H1 (cell line): ENCODE results near the gene TAF8. TPM values are rescaled to one million over a fixed set of nuclear protein-coding genes. Genes with fewer than 3 reads are reported as not detected.

Experiments used
- CTCF ChIA-PET: fragments of 300-600 bp; sonication (Branson Sonifier 250); formaldehyde crosslinking; loops from one replicate; lab custom pipeline; 2021; ENCODE audit not compliant: partially characterized antibody; lab: Charles Lee
- POLR2A ChIA-PET: fragments of 300-600 bp; sonication (Branson Sonifier 250); formaldehyde crosslinking; loops from one replicate; lab custom pipeline; 2021; ENCODE audit warnings: inconsistent platforms; ENCODE audit not compliant: partially characterized antibody; lab: Charles Lee
- DNase-seq, 2 experiments: peaks; one replicate each; pipeline versions ENCODE4 v3.0.0 to v3.0.0-alpha.2; 2010 to 2022; ENCODE audit warnings: low spot score in 2 of 2, low read depth in 1 of 2, mixed read lengths in 1 of 2
- FAIRE-seq: peaks from 2 replicates; lab custom pipeline; 2011; peaks lifted over from hg19 to GRCh38; lab: Jason Lieb, UNC
- H2AFZ ChIP-seq: 2 replicates; pipeline ENCODE4 v1.8.1; 2012; ENCODE audit warnings: low read length, inconsistent platforms
- H2AK5ac ChIP-seq: 2 replicates; pipeline ENCODE4 v1.6.1; 2013; ENCODE audit warnings: low read depth, low read length
- H2BK120ac ChIP-seq: replicated peaks from 2 replicates; pipeline ENCODE3; 2013; ENCODE audit warnings: low read depth, low read length, inconsistent platforms
- H2BK12ac ChIP-seq: 2 replicates; pipeline ENCODE4 v1.6.1; 2013; ENCODE audit warnings: low read depth, low read length
- H2BK15ac ChIP-seq: 2 replicates; pipeline ENCODE4 v1.6.1; 2013; ENCODE audit warnings: low read length
- H2BK20ac ChIP-seq: 2 replicates; pipeline ENCODE4 v1.6.1; 2013; ENCODE audit warnings: low read length
- H2BK5ac ChIP-seq: 2 replicates; pipeline ENCODE4 v1.6.1; 2013; ENCODE audit warnings: low read depth, low read length
- H3K14ac ChIP-seq: 2 replicates; pipeline ENCODE4 v1.6.1; 2013; ENCODE audit warnings: inconsistent platforms; ENCODE audit not compliant: insufficient read length
- H3K18ac ChIP-seq: 2 replicates; pipeline ENCODE4 v1.6.1; 2013; ENCODE audit warnings: low read length; ENCODE audit errors: extremely low read depth
- H3K23ac ChIP-seq: 2 replicates; pipeline ENCODE4 v1.6.1; 2013; ENCODE audit warnings: inconsistent platforms; ENCODE audit not compliant: insufficient read length
- H3K23me2 ChIP-seq: 2 replicates; pipeline ENCODE4 v1.6.1; 2013; ENCODE audit warnings: low read depth, low read length
- H3K27ac ChIP-seq: 2 replicates; pipeline ENCODE4 v1.6.1; 2011; ENCODE audit warnings: low read depth, low read length, inconsistent platforms
- H3K27me3 ChIP-seq, 4 experiments: replicated peaks in 1 of 4; 1 replicate in 1 of 4; 2 replicates in 3 of 4; pipeline versions ENCODE4 v1.6.1 to v1.8.1; 2011 to 2013; ENCODE audit warnings: low read length in 3 of 4, mild to moderate bottlenecking in 3 of 4, inconsistent platforms in 2 of 4, mixed read lengths in 2 of 4, moderate library complexity in 1 of 4; ENCODE audit not compliant: control insufficient read depth in 3 of 4, insufficient read depth in 3 of 4; ENCODE audit errors: extremely low read depth in 1 of 4
- H3K36me3 ChIP-seq, 4 experiments: 2 replicates each; pipeline versions ENCODE4 v1.6.1 to v1.8.1; 2011 to 2013; ENCODE audit warnings: mild to moderate bottlenecking in 4 of 4, low read length in 3 of 4, moderate library complexity in 2 of 4, control low read depth in 1 of 4, inconsistent platforms in 1 of 4; ENCODE audit not compliant: insufficient read depth in 4 of 4, control insufficient read depth in 2 of 4
- H3K4ac ChIP-seq: replicated peaks from 2 replicates; pipeline ENCODE3; 2013; ENCODE audit warnings: low read length, low read depth, mixed read lengths, inconsistent platforms; ENCODE audit not compliant: insufficient read length
- H3K4me1 ChIP-seq, 4 experiments: replicated peaks in 1 of 4; 1 replicate in 1 of 4; 2 replicates in 3 of 4; pipeline versions ENCODE4 v1.6.1 to v1.8.1; 2011 to 2013; ENCODE audit warnings: low read length in 3 of 4, inconsistent platforms in 2 of 4, mixed read lengths in 1 of 4; ENCODE audit not compliant: insufficient read depth in 4 of 4, control insufficient read depth in 3 of 4
- H3K4me2 ChIP-seq, 2 experiments: 2 replicates each; pipeline versions ENCODE4 v1.6.1 to v1.8.1; 2011 to 2013; ENCODE audit warnings: low read depth in 2 of 2, low read length in 2 of 2, control low read depth in 1 of 2, inconsistent platforms in 1 of 2, mild to moderate bottlenecking in 1 of 2; ENCODE audit not compliant: insufficient read depth in 1 of 2
- H3K4me3 ChIP-seq, 4 experiments: fragments of 200-600, 300-600 bp in 1 of 4; sonication (generic), shearing (Covaris generic), sonication (Bioruptor Twin) in 1 of 4; 2 replicates each; pipeline versions ENCODE4 v1.5.1 to v1.8.1; 2011 to 2016; ENCODE audit warnings: low read length in 4 of 4, low read depth in 3 of 4, control low read depth in 2 of 4, inconsistent platforms in 2 of 4, mild to moderate bottlenecking in 2 of 4, mixed read lengths in 1 of 4, moderate library complexity in 1 of 4; ENCODE audit not compliant: insufficient read depth in 2 of 4; ENCODE audit errors: extremely low read depth in 1 of 4
- H3K56ac ChIP-seq: replicated peaks from 2 replicates; pipeline ENCODE3; 2013; ENCODE audit warnings: low read depth, mild to moderate bottlenecking, mixed read lengths, low read length, inconsistent platforms; ENCODE audit not compliant: insufficient read length
- H3K79me1 ChIP-seq: 2 replicates; pipeline ENCODE4 v1.6.1; 2013; ENCODE audit warnings: low read depth, low read length, control low read depth
- H3K79me2 ChIP-seq, 2 experiments: 2 replicates each; pipeline versions ENCODE4 v1.6.1 to v1.8.1; 2012 to 2013; ENCODE audit warnings: low read length in 2 of 2, mild to moderate bottlenecking in 2 of 2, inconsistent platforms in 1 of 2; ENCODE audit not compliant: insufficient read depth in 2 of 2, control insufficient read depth in 1 of 2
- H3K9ac ChIP-seq, 4 experiments: replicated peaks in 1 of 4; 1 replicate in 1 of 4; 2 replicates in 3 of 4; pipeline versions ENCODE4 v1.6.1 to v1.8.1; 2011 to 2013; ENCODE audit warnings: low read depth in 3 of 4, low read length in 3 of 4, control low read depth in 2 of 4, mild to moderate bottlenecking in 2 of 4, moderate library complexity in 2 of 4, inconsistent platforms in 1 of 4; ENCODE audit errors: extremely low read depth in 1 of 4
- H3K9me3 ChIP-seq, 2 experiments: 2 replicates each; pipeline versions ENCODE4 v1.6.1 to v1.8.1; 2012 to 2013; ENCODE audit warnings: mild to moderate bottlenecking in 2 of 2, moderate library complexity in 2 of 2, control low read depth in 1 of 2, inconsistent platforms in 1 of 2, low read depth in 1 of 2, low read length in 1 of 2, mixed read lengths in 1 of 2; ENCODE audit not compliant: insufficient read depth in 2 of 2
- H4K20me1 ChIP-seq, 2 experiments: replicated peaks in 1 of 2; 2 replicates each; pipeline versions ENCODE3 to v1.8.1; 2011 to 2013; ENCODE audit warnings: inconsistent platforms in 2 of 2, low read length in 2 of 2, mild to moderate bottlenecking in 1 of 2; ENCODE audit not compliant: insufficient read depth in 2 of 2, control insufficient read depth in 1 of 2
- H4K5ac ChIP-seq: 2 replicates; pipeline ENCODE4 v1.6.1; 2013; ENCODE audit warnings: low read length, low read depth, mixed read lengths, inconsistent platforms; ENCODE audit not compliant: insufficient read length
- H4K8ac ChIP-seq: 2 replicates; pipeline ENCODE4 v1.8.0; 2013; ENCODE audit warnings: mild to moderate bottlenecking, moderate library complexity, low read length, inconsistent platforms; ENCODE audit not compliant: insufficient read depth; ENCODE audit errors: extremely low read depth
- H4K91ac ChIP-seq: replicated peaks from 2 replicates; pipeline ENCODE3; 2013; ENCODE audit warnings: low read length, mixed read lengths, inconsistent platforms; ENCODE audit not compliant: insufficient read length
- ATF3 ChIP-seq: IDR thresholded peaks from 2 replicates; pipeline ENCODE4 v1.6.1; 2011; ENCODE audit warnings: low read depth, mild to moderate bottlenecking, low read length; ENCODE audit not compliant: insufficient read depth
- EZH2 ChIP-seq: fragments of 200-600 bp; sonication (generic); IDR thresholded peaks from 2 replicates; pipeline ENCODE4 v1.7.1; 2012; ENCODE audit warnings: low read depth, mild to moderate bottlenecking, moderate library complexity, low read length, inconsistent platforms; ENCODE audit not compliant: severe bottlenecking
- HDAC2 ChIP-seq, 2 experiments: fragments of 300-600 bp in 1 of 2; sonication (generic) in 1 of 2; IDR thresholded peaks; 2 replicates each; pipeline ENCODE4 v1.6.1; 2011 to 2012; ENCODE audit warnings: low read depth in 2 of 2, low read length in 2 of 2, mild to moderate bottlenecking in 2 of 2, moderate library complexity in 2 of 2, borderline replicate concordance in 1 of 2, inconsistent platforms in 1 of 2
- NANOG ChIP-seq: IDR thresholded peaks from 2 replicates; pipeline ENCODE4 v1.6.1; 2011; ENCODE audit warnings: low read length, low read depth, mild to moderate bottlenecking, inconsistent platforms; ENCODE audit not compliant: insufficient read depth, poor library complexity, severe bottlenecking
- POLR2AphosphoS5 ChIP-seq: IDR thresholded peaks from 2 replicates; pipeline ENCODE4 v1.6.1; 2011; ENCODE audit warnings: low read depth, low read length
- SIN3A ChIP-seq, 2 experiments: IDR thresholded peaks in 1 of 2; conservative IDR thresholded peaks in 1 of 2; 2 replicates each; pipeline ENCODE4 v1.6.1; 2011 to 2012; ENCODE audit warnings: low read length in 2 of 2, improper control_type of control experiment in 1 of 2, low read depth in 1 of 2, mild to moderate bottlenecking in 1 of 2
- SP4 ChIP-seq: IDR thresholded peaks from 2 replicates; pipeline ENCODE4 v1.6.1; 2012; ENCODE audit warnings: low read length, inconsistent platforms
- WGBS, 2 experiments: shearing (Covaris generic) in 1 of 2; methylation state at CpG; one replicate each; pipeline versions ENCODE4 v1.1.6 to v1.1.7; 2013 to 2015; ENCODE audit warnings: low lambda C conversion rate in 2 of 2, mixed read lengths in 2 of 2, inconsistent platforms in 1 of 2, low coverage in 1 of 2, missing lambda C conversion rate in 1 of 2; ENCODE audit not compliant: insufficient replicate concordance in 2 of 2, insufficient coverage in 1 of 2, insufficient read length in 1 of 2; ENCODE audit errors: extremely low coverage in 1 of 2, missing lambda C conversion rate in 1 of 2; 5-methylcytosine and 5-hydroxymethylcytosine counted together
- polyA plus RNA-seq, 7 experiments: library from polyadenylated mRNA; depleted of rRNA in 3 of 7; stranded (reverse) in 5 of 7; unstranded in 2 of 7; fragments of >200 nt in 5 of 7; fragments of 200-250 nt in 2 of 7; gene quantifications; 1 replicate in 5 of 7; 2 replicates in 1 of 7; 4 replicates in 1 of 7; pipeline versions ENCODE4 v1.2.1 to v1.2.3, GENCODE V29; 2011 to 2013; ENCODE audit warnings: missing spikeins in 2 of 7, mixed read lengths in 2 of 7
- total RNA-seq: library from RNA; stranded (reverse); fragmentation: NEBNext Ultra II Directional; extraction: Animal tissue kit (Norgen Biotek cat#: 25700); gene quantifications from 2 replicates; pipeline ENCODE4 v1.2.1, GENCODE V29; 2021

Gene TAF8
- total and polyA plus RNA-seq, 2 of the 8 experiments (the other 6 are each of a cell fraction or from before 2014, with no cell fraction given), result 32.2 to 34.0 TPM

DNA sequence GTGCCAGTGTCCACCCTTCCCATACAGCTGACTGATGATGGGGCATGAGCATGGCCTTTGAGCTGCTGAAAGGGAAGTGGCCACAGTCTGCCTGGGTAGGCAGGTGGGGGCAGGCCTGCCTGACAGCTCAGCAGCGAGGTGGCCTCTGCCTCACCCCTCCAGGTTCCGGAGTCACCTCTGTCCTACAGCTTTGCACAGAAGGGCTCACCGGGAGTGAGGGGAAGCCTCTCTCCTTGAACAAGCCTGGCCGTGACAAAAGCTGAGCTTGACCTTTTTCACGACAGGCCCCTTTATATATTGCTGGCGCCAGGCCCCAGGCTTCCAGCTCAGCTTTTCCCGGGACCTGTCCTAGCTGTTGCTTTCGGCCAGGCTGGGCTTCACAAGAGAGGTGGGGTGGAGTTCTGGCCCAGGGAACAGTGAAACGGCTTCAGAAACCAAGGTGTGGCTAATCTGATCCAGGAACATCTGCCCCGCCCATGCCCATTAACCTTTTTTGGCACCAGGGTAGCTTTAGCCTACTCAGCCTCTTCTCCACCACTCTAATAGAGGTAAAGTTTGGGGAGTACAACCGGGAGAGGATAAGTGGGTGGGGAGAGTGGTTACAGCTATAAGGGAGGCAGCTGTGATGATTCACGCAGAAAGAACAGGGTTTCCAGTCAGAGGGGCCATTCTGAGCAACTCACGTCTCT is 49.2 kb downstream of the TAF8 start:
- no peak overlapping the region for H2AFZ ChIP-seq
- no peak for DNase-seq

More for the DNA sequence above, 49.2 kb downstream of the TAF8 start:
- Histone ChIP-seq H3K18ac (0 out of 2 replicates have a peak overlapping the region, but pooled peaks have one; percentile 51), H2BK15ac (no peak overlapping the region), H3K27ac (no peak overlapping the region), H4K8ac (no peak overlapping the region), H4K20me1 (peaks cover 7 to 18% of the 10 kb centered on the region in 2 experiments), H2AK5ac (no peak overlapping the region; the same call in 1 of the 2 replicates), H3K4me2 (no peak overlapping the region), H3K4ac (no peak overlapping the region), H2BK20ac (no peak overlapping the region), H3K9ac (no peak overlapping the region), H3K23me2 (no peaks in the 10 kb centered on the region; the same call in 1 of the 2 replicates), H4K91ac (no peak overlapping the region), H3K36me3 (peaks cover 5 to 12% (median 8%) of the 10 kb centered on the region in 4 experiments; a peak in 6 of 8 replicates), H3K79me1 (no peaks in the 10 kb centered on the region), H3K23ac (no peak overlapping the region), H2BK120ac (no peak overlapping the region), H3K4me3 (no peak overlapping the region), H2BK12ac (no peak overlapping the region), H2BK5ac (no peak overlapping the region), H3K56ac (no peak overlapping the region), H4K5ac (no peak overlapping the region), H3K4me1 (peaks cover 0 to 7% (median 3%) of the 10 kb centered on the region in 4 experiments; a peak in 5 of 7 replicates), H3K27me3 (peaks cover 0 to 27% (median 23%) of the 10 kb centered on the region in 4 experiments; a peak in 5 of 7 replicates), H3K14ac (no peak overlapping the region), H3K79me2 (no peaks in the 10 kb centered on the region), H3K9me3 (no peaks in the 10 kb centered on the region)
- POLR2A ChIA-PET, result interaction anchor here (0.6 to 1.7 kb wide), 13 partner anchors 8 to 122 kb away, joined by 3 to 6 read pairs (median 3); no protein-coding TSS in a partner anchor
- 68% methylated on average over 13 of the region's 13 CpGs; no CpG with 5 or more reads in 1 of the 2 experiments for WGBS, 2 experiments
- no peak for FAIRE-seq
- CTCF ChIA-PET, result interaction anchor here (0.6 to 21.6 kb wide), 6 partner anchors 12 to 93 kb away, joined by 3 to 313 read pairs (median 5); no protein-coding TSS in a partner anchor
- TF ChIP-seq ATF3, result no peak
- peak; percentile 69 for TF ChIP-seq POLR2AphosphoS5
- TF ChIP-seq NANOG, result no peak
- TF ChIP-seq EZH2, result no peak
- 0 out of 4 replicates have a peak, but pooled peaks of 1 of the 2 experiments have one; percentile 31 for TF ChIP-seq SIN3A (conservative IDR thresholded peaks at IDR 0.05 in 1 of 2, IDR thresholded peaks at IDR 0.05 in 1 of 2; ENCODE audit: low read depth in 1 of 2, low read length in 2 of 2)
- TF ChIP-seq SP4, result no peak
- TF ChIP-seq HDAC2 (IDR thresholded peaks at IDR 0.05; ENCODE audit: borderline replicate concordance in 1 of 2, low read depth in 2 of 2, low read length in 2 of 2), result no peak
